Measurements from ENCODE around the gene ZC3H12D.

Gene ZC3H12D

DNA sequence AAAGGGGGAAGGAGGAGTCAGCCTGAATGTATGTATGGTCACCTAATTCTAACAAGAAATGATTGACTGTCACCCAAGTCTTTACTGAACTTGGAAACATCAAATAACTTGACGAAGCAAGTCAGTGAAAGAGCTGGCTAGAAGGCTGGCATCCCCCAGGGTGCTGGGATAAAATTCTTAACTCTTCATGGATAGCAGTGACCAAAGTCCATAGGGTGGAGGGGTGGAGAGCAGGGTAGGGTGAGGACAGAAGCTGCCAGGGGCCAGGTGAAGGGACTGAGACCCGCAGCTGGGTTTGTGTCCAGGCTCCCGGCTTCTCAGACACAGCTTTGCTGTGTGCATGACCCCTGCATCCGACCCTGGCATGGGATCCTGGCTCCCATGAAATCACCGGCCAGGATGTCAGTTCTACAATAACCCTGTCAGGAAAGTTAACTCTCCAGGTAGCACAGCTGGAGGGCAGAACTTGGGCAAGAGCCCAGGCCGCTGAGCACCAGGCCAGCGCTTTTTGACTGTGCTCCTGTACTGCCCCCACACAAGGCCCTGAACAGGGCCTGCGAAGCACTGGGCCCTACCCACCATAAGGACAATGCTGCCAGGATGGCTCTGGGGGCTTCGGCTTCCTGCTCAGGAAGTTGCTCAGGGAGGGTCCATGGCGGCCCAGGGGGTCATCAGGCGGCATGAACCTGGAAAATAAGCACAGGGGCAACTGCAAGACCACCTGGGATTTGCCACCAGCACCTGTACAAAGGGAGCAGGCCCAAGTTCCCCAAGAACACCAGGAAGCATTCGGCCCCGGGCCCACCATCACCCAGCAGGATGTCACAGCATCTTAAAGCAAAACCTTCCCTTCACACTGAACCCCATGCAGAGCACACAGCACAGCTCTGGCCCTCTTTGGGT, 32.5 kb downstream of the ZC3H12D start:
- TF ChIP-seq, protein P1, sequence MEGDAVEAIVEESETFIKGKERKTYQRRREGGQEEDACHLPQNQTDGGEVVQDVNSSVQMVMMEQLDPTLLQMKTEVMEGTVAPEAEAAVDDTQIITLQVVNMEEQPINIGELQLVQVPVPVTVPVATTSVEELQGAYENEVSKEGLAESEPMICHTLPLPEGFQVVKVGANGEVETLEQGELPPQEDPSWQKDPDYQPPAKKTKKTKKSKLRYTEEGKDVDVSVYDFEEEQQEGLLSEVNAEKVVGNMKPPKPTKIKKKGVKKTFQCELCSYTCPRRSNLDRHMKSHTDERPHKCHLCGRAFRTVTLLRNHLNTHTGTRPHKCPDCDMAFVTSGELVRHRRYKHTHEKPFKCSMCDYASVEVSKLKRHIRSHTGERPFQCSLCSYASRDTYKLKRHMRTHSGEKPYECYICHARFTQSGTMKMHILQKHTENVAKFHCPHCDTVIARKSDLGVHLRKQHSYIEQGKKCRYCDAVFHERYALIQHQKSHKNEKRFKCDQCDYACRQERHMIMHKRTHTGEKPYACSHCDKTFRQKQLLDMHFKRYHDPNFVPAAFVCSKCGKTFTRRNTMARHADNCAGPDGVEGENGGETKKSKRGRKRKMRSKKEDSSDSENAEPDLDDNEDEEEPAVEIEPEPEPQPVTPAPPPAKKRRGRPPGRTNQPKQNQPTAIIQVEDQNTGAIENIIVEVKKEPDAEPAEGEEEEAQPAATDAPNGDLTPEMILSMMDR (IDR thresholded peaks at IDR 0.05; ENCODE audit: insufficient read depth, low read depth, low read length, missing control alignments) = no peak
- DNase-seq (ENCODE audit: low read depth) = no peak
- no peak overlapping the region for H3K4me3 ChIP-seq (ENCODE audit: low read depth, low read length)

DNA sequence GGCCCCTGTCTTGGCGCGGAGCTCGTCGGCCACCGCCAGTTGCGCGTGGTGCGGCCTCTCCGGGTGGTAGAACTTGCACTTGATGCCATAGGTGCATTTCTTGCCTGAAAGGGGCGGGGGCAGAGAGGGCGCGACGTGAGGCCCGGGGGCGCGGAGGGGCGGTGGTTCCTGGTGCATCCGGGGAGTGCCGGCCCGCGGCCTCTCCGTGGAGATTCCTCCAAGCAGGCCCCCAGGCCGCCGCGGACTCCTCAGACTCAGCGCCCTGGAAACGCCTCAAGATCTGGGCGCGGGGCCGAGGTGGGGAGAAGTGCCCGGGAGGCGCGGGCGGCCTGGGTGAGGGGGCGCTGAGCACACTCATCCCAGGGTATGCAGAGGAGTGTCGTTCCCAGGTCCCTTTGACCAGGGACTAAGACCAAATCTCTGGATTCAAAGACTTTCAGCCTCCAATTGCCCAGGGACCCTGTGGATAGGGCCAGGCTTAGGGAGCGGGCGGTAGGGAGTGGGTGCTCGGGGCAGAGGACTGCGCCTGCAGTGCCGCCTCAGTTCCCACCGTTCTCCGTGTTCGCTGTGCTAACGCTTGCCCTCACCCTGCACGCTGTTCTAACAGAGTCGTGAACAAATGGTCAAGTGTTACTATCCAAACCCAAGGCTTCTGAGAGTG, 33.3 kb downstream of the ZC3H12D start:
- no peak overlapping the region for H3K4me3 ChIP-seq (ENCODE audit: low read depth, low read length)
- DNase-seq (ENCODE audit: low read depth) = no peak
- TF ChIP-seq, protein P1 (IDR thresholded peaks at IDR 0.05; ENCODE audit: insufficient read depth, low read depth, low read length, missing control alignments) = no peak

DNA sequence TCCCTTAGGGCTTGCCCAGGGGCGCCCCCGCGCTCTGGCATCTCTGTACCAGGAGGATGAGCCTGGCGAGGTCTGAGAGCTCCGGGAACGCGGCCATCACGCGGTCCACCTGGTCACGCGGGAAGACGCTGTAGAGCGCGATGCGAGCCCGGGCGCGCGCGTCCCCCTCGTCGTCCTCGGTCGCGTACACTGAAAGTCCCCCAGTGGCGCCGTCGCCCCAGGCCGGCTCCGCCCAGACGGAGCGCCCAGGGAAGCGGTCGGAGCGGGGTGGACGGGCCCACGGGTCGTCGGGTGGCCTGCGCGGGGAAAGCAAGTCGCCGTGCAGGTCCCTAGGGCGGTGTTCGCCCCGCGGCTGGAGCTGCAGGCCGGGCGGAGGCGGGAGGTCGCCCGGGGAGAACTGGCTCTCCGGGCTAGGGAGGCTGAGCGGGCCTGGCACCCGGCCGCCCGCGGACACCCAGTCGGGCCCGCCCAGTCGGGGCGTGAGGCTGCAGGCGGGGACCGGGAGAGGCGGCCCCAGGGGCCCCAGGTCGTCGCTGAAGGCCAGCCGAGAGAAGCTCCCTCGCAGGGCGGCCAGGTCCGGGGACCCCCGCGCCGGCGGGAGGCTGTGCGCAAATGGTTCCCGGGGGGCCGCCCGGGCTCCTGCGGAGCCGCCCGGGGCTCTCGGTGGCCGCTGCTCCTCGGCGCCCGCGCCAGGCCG, 34.0 kb downstream of the ZC3H12D start:
- TF ChIP-seq, protein P1 (IDR thresholded peaks at IDR 0.05; ENCODE audit: insufficient read depth, low read depth, low read length, missing control alignments) = no peak
- H3K4me3 ChIP-seq (ENCODE audit: low read depth, low read length) = no peak overlapping the region
- DNase-seq (ENCODE audit: low read depth) = no peak

DNA sequence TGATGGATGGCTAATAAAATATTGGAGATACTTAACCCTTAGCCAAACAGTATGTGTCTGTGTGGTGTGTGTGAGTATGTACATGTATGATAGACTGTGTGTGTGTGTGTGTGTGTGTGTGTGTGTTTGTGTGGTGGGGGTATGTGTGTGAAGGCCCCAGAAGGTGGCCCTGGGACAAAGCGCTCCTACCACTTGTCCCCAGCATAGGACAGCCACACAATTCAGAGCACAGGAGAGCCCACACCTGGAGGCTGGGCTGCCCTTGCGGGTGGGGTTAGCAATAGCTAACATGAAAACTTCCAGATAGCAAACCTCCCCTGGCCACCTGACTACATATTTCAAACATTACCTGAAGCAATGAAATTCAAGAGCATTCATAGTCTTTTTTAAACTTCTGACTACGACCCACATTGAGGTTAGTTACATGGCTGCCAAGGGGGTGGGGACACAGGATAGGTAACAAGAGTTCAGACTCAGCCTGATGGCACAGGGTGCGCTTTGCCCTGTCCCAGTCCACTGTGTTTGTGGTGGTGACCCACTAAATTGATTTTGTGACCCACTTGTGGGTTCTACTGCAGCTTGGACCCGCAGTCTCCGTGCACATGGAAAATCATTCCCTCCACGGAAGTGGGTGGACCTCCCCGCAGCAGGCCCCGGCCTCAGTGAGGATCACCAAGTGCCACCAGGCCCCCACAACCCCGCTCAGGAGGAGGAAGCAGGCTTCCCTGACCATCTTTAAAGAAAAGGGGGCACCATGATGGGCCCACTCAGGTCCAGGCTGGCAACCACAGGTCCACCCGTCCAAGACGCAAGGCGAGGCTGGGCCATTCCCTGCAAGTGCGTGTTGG, 34.8 kb downstream of the ZC3H12D start:
- no peak overlapping the region for H3K4me3 ChIP-seq (ENCODE audit: low read depth, low read length)
- no peak for DNase-seq (ENCODE audit: low read depth)
- TF ChIP-seq, protein P1 (IDR thresholded peaks at IDR 0.05; ENCODE audit: insufficient read depth, low read depth, low read length, missing control alignments) = no peak

DNA sequence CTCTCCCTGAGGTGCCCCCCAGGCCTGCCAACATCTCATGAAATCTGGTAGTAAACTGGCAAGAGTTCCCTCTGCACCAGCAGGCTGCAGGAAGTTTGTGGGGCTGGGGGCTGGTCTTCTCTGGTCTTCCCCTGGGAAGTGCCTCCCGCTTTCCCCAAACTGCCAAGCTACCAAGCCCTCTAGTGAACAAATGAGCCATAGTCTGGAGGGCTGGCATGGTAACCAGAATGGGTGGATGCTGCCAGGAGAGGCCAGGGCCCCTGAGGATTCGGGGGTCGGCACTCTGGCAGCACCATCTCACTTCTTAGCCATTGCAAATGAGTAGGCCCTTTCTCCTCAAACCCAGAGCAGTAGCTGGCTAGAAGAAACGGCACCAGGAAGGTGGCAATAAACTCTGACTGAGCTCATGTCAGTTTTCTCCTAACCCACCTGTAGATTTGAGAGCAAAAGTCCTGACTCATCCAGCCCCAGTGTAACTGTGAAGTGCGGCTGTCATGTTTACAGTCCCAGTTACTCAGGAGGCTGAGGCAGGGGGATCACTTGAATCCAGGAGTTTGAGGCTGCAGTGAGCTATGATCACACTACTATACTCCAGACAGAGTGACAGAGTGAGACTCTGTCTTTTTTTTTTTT, 35.9 kb downstream of the ZC3H12D start:
- TF ChIP-seq, protein P1 (IDR thresholded peaks at IDR 0.05; ENCODE audit: insufficient read depth, low read depth, low read length, missing control alignments) = no peak
- DNase-seq (ENCODE audit: low read depth) = no peak
- no peak overlapping the region for H3K4me3 ChIP-seq (ENCODE audit: low read depth, low read length)
